ENCODE measurements around the gene MGAT4A. TPM values are rescaled to one million over a fixed set of nuclear protein-coding genes. Genes with fewer than 3 reads are reported as not detected.
A peak's percentile ranks its signal among the peaks of the same experiment; 100 is the strongest.

Gene MGAT4A
- total RNA-seq, 2 experiments from 2014 or later, result 93.9 to 109 TPM

GRCh38 chr2:98637401-98638147 is 93.4 kb downstream of the MGAT4A start:
- H3K27me3 Mint-ChIP-seq, result no peaks in the 10 kb centered on the region
- POLR2A ChIA-PET, result interaction anchor here (1.0 kb wide), 1 partner anchor 12 kb away, joined by 4 read pairs; no protein-coding TSS in a partner anchor
- peaks cover 65% of the 10 kb centered on the region for H3K36me3 Mint-ChIP-seq (ENCODE audit: low read depth)

GRCh38 chr2:98634406-98635092 is 96.4 kb downstream of the MGAT4A start:
- H3K27ac Mint-ChIP-seq, result peak overlapping the region; percentile 80

More at GRCh38 chr2:98637401-98638147, 93.4 kb downstream of the MGAT4A start:
- Mint-ChIP-seq H3K4me1 (peaks cover 48% of the 10 kb centered on the region), H3K4me3 (peak overlapping the region; percentile 46), H3K27ac (peak overlapping the region; percentile 77), H3K9me3 (no peaks in the 10 kb centered on the region)
- peak; percentile 62 for DNase-seq
- CTCF ChIA-PET, result interaction anchor here (0.8 kb wide), 1 partner anchor 12 kb away, joined by 4 read pairs; no protein-coding TSS in a partner anchor

GRCh38 chr2:98632351-98632750 is 98.6 kb downstream of the MGAT4A start:
- CTCF ChIA-PET, result interaction anchor here (1.4 to 2.9 kb wide), 3 partner anchors 13 to 17 kb away, joined by 3 to 13 read pairs (median 4); no protein-coding TSS in a partner anchor
- no peak for DNase-seq
- H3K4me1 Mint-ChIP-seq, result peaks cover 25% of the 10 kb centered on the region
- H3K9me3 Mint-ChIP-seq, result no peaks in the 10 kb centered on the region
- H3K27me3 Mint-ChIP-seq, result no peaks in the 10 kb centered on the region
- no peak overlapping the region for H3K4me3 Mint-ChIP-seq
- H3K36me3 Mint-ChIP-seq (ENCODE audit: low read depth), result peaks cover 68% of the 10 kb centered on the region
- no peak overlapping the region for H3K27ac Mint-ChIP-seq
- POLR2A ChIA-PET, result no interaction called here

More at GRCh38 chr2:98634406-98635092, 96.4 kb downstream of the MGAT4A start:
- CTCF ChIA-PET, result interaction anchor here (0.5 to 2.1 kb wide), 8 partner anchors 11 to 197 kb away, joined by 3 to 5 read pairs (median 4); partner anchors contain the start of genes COA5 and UNC50
- Mint-ChIP-seq H3K4me1 (peaks cover 42% of the 10 kb centered on the region), H3K27me3 (no peaks in the 10 kb centered on the region), H3K4me3 (no peak overlapping the region), H3K36me3 (ENCODE audit: low read depth) (peaks cover 65% of the 10 kb centered on the region), H3K9me3 (no peaks in the 10 kb centered on the region)
- DNase-seq, result peak; percentile 64
- POLR2A ChIA-PET, result interaction anchor here (0.9 kb wide), 1 partner anchor 47 kb away, joined by 5 read pairs; no protein-coding TSS in a partner anchor

DNA sequence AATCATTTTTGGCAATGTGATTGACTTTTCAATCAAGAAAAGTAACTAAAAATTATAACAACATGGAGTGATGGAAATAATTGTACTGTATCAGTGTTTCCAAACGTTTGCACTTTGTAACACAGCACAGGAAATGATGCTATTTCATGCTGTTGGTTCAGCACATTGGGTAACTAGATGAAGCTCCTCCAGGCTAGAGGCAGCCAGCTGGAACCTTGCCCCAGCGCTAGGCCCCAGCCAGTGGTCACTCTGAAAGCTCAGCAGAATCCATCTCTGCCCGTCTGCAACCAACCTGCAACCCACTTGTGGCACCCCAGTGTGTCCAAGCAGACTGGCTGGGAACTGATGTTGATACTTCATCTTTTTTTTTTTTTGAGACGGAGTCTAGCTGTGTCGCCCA is 107.3 kb downstream of the MGAT4A start:
- no peak overlapping the region for H3K4me3 Mint-ChIP-seq
- peak overlapping the region; percentile 46 for H3K27ac Mint-ChIP-seq
- H3K9me3 Mint-ChIP-seq, result no peaks in the 10 kb centered on the region
- H3K27me3 Mint-ChIP-seq, result no peaks in the 10 kb centered on the region
- DNase-seq, result no peak
- ChIA-PET POLR2A (no interaction called here), CTCF (interaction anchor here (0.6 to 1.1 kb wide), 2 partner anchors 11 to 516 kb away, joined by 3 read pairs; no protein-coding TSS in a partner anchor)
- peaks cover 64% of the 10 kb centered on the region for H3K36me3 Mint-ChIP-seq (ENCODE audit: low read depth)
- H3K4me1 Mint-ChIP-seq, result peaks cover 23% of the 10 kb centered on the region

DNA sequence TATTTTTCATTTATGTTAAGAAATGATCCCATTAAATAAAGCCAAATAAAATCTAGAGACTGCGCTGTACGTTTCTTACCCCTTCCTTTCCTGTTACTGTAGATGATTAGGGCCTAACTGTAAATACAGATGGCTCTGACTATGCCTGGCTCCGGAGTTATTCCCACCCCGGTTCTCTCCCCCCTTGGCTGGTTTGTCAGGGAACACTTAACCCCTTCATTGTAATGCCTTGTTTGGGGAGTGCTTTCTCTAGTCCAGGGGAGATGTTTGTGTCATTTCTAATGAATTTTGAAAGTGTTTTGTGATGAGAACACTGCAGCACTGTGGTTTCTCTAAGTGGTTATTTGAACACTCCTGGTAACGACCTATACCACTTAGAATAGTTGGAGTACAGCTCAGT is 113.8 kb downstream of the MGAT4A start:
- H3K36me3 Mint-ChIP-seq (ENCODE audit: low read depth), result peaks cover 69% of the 10 kb centered on the region
- no peaks in the 10 kb centered on the region for H3K9me3 Mint-ChIP-seq
- H3K4me3 Mint-ChIP-seq, result no peak overlapping the region
- CTCF ChIA-PET, result interaction anchor here (1.1 to 1.6 kb wide), 2 partner anchors 12 to 16 kb away, joined by 3 read pairs; no protein-coding TSS in a partner anchor
- peaks cover 29% of the 10 kb centered on the region for H3K4me1 Mint-ChIP-seq
- POLR2A ChIA-PET, result no interaction called here
- no peak for DNase-seq
- H3K27me3 Mint-ChIP-seq, result no peaks in the 10 kb centered on the region
- H3K27ac Mint-ChIP-seq, result peak overlapping the region; percentile 58

DNA sequence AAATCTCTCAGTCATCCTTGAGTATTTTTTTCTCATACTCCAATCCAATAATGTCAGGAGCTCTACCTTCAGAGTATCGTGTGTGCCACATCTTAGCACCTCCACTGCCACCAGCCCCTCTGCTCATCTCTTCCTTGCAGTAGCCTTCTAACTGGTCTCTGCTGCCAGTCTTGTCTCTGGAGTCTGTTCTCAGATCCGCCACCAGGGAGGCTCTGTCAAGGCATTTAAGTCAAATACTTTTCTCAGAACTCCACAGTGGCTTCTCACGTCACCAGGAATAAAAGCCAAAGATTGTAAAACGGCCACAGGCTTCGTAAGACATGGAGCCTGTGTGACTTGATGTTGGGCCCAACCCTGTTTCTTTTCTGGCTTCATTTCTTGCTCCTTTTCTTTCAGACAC is 115.5 kb downstream of the MGAT4A start:
- no peaks in the 10 kb centered on the region for H3K9me3 Mint-ChIP-seq
- peaks cover 67% of the 10 kb centered on the region for H3K36me3 Mint-ChIP-seq (ENCODE audit: low read depth)
- H3K27ac Mint-ChIP-seq, result peak overlapping the region; percentile 59
- DNase-seq, result no peak
- H3K27me3 Mint-ChIP-seq, result no peaks in the 10 kb centered on the region
- no peak overlapping the region for H3K4me3 Mint-ChIP-seq
- H3K4me1 Mint-ChIP-seq, result peaks cover 37% of the 10 kb centered on the region
- ChIA-PET CTCF (interaction anchor here (0.6 kb wide), 1 partner anchor 1967 kb away, joined by 3 read pairs; no protein-coding TSS in a partner anchor), POLR2A (no interaction called here)

DNA sequence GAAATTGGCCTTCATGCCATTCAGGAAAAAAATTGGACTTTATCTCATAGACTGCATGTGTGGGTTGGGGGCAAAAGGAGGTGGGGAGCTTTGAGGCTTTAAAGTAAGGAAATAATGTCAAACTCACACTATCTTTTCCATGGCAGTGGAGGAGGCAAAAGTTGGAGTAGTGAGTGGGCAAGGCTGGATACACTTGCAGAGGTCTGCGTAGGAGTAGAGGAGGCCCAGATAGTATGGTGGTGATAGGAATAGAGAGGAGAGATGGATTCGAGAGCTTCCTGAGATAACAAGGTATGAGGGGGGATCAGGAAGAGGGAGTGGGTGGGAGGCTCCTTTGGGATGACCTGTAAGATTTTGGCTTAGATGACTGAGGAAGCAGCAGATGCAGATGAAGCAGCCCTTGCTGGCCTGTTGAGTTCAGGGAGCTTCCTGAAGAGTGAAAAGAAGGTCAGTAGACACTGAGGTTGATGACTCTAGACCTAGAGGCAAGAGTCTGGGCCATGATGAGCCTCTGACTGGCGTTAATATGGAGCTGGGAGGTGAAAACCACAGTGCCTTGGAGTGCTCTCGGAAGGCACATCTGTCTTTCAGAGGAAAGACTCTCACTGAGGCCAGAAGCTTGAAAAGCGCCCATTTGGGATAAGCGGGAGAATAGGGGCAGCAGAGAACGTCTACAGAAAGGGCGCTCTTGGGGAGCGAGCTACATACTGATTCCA is 116.8 kb downstream of the MGAT4A start:
- DNase-seq, result no peak
- H3K27ac Mint-ChIP-seq, result peak overlapping the region; percentile 69
- no peak overlapping the region for H3K4me3 Mint-ChIP-seq
- H3K9me3 Mint-ChIP-seq, result no peaks in the 10 kb centered on the region
- H3K4me1 Mint-ChIP-seq, result peaks cover 47% of the 10 kb centered on the region
- peaks cover 66% of the 10 kb centered on the region for H3K36me3 Mint-ChIP-seq (ENCODE audit: low read depth)
- POLR2A ChIA-PET, result no interaction called here
- CTCF ChIA-PET, result interaction anchor here (1.7 kb wide), 1 partner anchor 35 kb away, joined by 4 read pairs; no protein-coding TSS in a partner anchor
- no peaks in the 10 kb centered on the region for H3K27me3 Mint-ChIP-seq

DNA sequence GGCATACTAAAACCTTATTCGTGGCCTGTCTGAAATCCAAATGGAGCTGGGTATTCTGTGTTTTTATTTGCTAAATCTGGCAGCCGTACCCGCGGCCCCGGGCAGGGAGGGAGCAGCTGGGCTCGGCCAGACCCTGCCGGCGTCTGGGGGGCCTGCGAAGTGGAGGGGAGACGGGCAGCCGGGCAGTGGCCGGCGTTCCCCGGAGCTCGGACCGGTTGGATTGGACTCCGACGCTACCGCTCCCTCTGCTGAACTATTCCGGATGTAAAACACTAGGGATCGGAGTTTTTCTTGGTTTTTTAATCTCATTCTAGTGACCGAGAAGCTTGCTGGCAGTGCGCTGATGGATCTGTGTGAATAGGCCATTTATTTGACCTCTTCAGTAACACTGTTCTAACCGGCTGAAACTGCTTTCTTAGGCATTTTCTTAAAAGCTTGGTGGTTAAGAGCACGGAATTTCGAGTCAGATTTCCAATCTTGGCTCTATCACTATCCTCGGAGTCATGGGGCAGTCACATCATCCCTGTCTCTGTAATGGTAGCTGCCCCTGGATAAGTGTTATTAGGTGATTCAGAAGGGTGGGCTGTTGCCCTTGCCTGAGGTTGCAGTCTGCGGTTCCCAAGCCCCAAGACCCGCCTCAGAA is 121.8 kb downstream of the MGAT4A start:
- CTCF ChIA-PET, result interaction anchor here (0.5 to 1.1 kb wide), 6 partner anchors 40 to 530 kb away, joined by 3 to 4 read pairs (median 3); no protein-coding TSS in a partner anchor
- Mint-ChIP-seq H3K4me3 (peak overlapping the region; percentile 92), H3K4me1 (peaks cover 65% of the 10 kb centered on the region), H3K27me3 (no peaks in the 10 kb centered on the region), H3K36me3 (ENCODE audit: low read depth) (peaks cover 34% of the 10 kb centered on the region), H3K9me3 (no peaks in the 10 kb centered on the region), H3K27ac (peak overlapping the region; percentile 95)
- POLR2A ChIA-PET, result no interaction called here
- DNase-seq, result no peak

DNA sequence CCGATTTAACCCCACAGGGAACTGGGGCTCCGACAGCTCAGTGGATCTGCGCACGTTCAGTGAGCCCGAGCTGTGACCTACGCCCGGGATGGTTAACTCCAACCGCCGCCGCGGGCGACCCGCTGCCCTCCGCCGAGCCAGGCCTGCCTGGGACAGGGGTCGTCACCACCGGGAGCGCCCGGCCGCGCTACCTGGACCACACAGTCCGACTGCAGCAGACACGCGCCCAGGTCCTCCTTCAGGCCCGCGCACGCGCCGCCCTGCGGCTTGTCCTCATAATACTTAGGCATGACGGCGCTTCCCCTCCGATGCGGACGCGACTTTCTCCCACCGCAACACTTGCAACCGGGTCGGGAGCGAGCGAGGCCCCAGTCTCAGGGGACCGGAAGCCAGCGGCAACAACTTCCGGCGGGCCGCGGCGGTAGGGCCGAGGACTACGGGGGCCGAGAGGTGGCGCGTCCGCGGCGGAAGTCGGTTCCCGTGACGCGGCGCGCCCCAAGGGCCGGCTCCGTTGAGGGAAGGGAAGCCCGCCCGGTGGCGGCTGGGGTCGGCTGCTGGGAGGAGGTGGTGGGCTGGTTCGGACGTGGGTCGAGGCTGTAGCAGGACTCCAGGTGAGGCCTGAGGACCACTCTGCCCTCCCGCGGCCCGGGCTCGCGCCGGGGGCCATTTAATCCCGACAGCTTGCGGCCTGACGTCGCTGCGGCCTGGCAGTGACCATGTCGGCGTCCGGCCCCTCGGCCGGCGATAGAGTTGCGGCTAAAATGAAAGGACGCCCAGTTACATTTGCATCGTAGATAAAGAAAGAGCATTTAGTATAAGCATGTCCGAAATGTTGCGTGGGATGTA is 122.6 kb downstream of the MGAT4A start, which contains the start of the genes COA5 and UNC50:
COA5 (minus strand) TSS at position 397 of the 846 bp plus-strand sequence; CDS start at position 290, 107 bp downstream.
UNC50 (plus strand) TSS at position 474 of the 846 bp plus-strand sequence. CDS start 1,171 bp downstream, outside the sequence.
- Mint-ChIP-seq H3K36me3 (ENCODE audit: low read depth) (peaks cover 26% of the 10 kb centered on the region), H3K27me3 (no peaks in the 10 kb centered on the region), H3K9me3 (no peaks in the 10 kb centered on the region), H3K4me3 (peak within 1 kb of the TSS; percentile 92), H3K4me1 (peaks cover 63% of the 10 kb centered on the region), H3K27ac (peak within 1 kb of the TSS; percentile 95)
- CTCF ChIA-PET, result interaction anchor here (0.6 to 1.8 kb wide), 7 partner anchors 12 to 531 kb away, joined by 3 to 4 read pairs (median 3); no protein-coding TSS in a partner anchor
- peak; percentile 92 for DNase-seq
- POLR2A ChIA-PET, result no interaction called here

DNA sequence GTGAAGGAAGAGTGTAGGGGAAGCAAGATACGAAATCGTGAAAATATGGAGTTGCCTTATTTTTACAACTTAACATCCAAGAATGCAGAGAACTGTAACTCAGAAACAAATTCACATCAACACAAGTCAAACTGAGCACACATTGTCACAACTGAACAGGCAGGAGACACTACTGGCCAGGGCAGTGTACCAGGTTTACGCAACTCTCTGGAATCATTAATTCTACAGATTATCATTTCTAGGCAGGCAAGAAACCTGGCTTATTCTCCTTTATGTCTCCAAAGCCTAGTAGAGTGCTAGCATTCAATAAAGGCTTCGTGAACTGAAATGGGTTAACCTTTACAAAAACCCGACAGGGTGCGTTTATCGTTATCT is 123.2 kb downstream of the MGAT4A start:
- H3K4me3 Mint-ChIP-seq, result peak overlapping the region; percentile 92

DNA sequence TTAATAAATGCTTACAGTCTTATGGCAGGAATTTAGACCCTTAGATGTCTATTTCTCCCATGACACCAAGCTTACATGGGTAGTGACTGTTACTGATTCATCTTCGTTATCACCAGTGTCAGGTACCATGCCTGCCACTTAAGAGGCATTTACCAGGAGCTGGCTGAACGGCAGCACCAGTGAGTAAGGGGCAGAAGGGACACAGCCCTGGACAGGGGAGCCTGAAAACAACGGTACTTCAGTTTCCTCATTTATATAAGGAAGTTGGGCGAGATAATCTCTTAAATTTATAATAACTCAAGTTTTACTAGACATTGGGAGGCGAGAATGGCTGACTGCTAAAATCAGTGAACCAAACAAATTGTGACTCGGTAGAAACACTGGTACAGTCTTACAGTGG is 123.8 kb downstream of the MGAT4A start:
- ChIA-PET POLR2A (no interaction called here), CTCF (interaction anchor here (0.6 to 1.8 kb wide), 3 partner anchors 10 to 432 kb away, joined by 3 to 4 read pairs (median 4); no protein-coding TSS in a partner anchor)
- Mint-ChIP-seq H3K4me3 (peak overlapping the region; percentile 92), H3K36me3 (ENCODE audit: low read depth) (peaks cover 24% of the 10 kb centered on the region), H3K27me3 (no peaks in the 10 kb centered on the region), H3K9me3 (no peaks in the 10 kb centered on the region), H3K27ac (peak overlapping the region; percentile 95), H3K4me1 (peaks cover 63% of the 10 kb centered on the region)
- DNase-seq, result no peak

More for the DNA sequence above, 123.2 kb downstream of the MGAT4A start:
- Mint-ChIP-seq H3K27ac (peak overlapping the region; percentile 95), H3K9me3 (no peaks in the 10 kb centered on the region), H3K4me1 (peaks cover 63% of the 10 kb centered on the region), H3K27me3 (no peaks in the 10 kb centered on the region), H3K36me3 (ENCODE audit: low read depth) (peaks cover 24% of the 10 kb centered on the region)
- ChIA-PET CTCF (interaction anchor here (1.4 to 1.8 kb wide), 2 partner anchors 11 to 26 kb away, joined by 4 read pairs; no protein-coding TSS in a partner anchor), POLR2A (no interaction called here)
- no peak for DNase-seq

Measured in activated CD4-positive, alpha-beta T cell treated with anti-CD3 and anti-CD28 coated beads, Interleukin-2, amount 10 ng/mL, durations not matched to agents 7 days and 5 days (primary cell).